Measurements from ENCODE around the gene NKAIN2.
"Not testable (repeated sequence)": the region's sequence is repeated elsewhere in the genome, so short reads cannot be mapped to it uniquely, and the experiment has no call there.

Gene NKAIN2

DNA sequence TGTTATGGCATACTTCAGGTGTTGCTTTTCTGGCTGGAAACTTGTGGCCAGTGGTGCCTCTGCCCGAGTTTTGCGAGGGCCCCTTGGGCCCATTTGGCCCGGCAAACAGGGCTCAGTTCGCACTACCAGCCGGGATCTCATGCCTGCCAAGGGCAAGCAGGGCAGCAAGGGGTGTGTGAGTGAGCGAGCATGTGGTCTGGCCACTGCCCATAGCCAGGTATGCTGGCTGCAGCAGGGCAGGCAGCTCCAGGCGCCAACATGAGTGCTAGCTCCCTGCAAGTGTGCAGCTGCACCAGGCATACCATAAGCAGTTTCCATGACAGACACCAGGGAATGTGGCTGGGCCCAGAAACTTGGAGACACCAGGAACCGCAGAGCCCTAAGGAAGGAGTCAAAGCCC, 389.5 kb downstream of the NKAIN2 start:
- DNase-seq (ENCODE audit: low read depth in 1 of 2, low spot score in 1 of 2) = no peak

DNA sequence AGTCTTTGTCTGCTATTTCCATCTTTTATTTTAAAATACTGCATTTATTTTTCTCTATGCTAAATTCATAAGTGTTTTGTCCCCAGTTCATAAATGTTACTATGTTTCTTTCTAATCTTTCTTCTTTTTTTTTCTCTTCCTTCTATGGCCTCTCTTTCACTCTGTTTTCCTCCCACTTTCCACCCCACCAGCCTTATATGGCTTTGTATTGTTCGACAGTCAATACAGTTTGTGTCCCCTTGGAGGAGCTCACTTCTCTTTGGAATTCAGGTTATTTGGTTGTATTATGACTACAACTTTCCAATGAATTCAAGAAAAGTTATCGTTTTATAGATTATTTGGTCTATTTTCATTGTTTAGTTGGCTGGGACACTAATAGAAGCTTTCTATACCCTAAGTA, 393.5 kb downstream of the NKAIN2 start:
- DNase-seq (ENCODE audit: low read depth in 1 of 2, low spot score in 1 of 2) = no peak

DNA sequence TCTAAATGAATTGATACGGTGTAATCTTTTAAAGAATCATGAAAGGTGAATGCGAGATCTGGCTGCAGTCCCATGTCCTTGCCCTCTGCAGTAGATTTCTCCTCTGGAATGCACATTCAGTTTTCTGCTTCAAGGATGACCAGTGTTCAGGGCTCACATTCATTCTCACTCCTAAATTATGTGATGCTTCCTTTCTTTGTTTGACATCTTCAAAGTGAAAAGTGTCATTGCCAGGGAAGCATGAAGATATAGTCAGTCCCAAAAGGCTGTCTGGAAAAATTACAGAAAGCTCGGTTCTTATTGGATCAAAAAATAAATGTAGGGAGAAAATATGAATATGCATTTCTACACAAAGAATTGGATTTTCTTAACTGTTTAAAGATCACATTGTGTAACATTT, 395.6 kb downstream of the NKAIN2 start:
- no peak for DNase-seq (ENCODE audit: low read depth in 1 of 2, low spot score in 1 of 2)

DNA sequence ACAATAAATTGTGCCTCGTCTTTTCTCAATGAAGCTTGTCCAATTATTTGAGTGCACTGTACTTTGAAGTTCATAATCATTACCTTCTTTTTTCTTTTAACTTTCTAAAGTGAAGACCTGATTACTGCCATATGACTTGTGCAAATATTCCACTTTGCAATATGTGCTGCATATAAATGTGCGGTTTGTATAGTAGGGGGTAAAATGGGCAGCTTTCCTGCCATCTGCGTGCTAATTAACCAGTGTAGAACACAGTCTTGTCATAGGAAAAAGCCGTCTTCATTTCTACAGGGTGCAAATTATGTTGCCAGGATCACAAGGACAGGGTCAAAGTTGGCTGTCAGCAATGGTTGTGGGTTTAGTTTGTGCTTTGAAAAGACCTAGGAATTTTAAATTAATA, 397.0 kb downstream of the NKAIN2 start:
- no peak for DNase-seq (ENCODE audit: low read depth in 1 of 2, low spot score in 1 of 2)

DNA sequence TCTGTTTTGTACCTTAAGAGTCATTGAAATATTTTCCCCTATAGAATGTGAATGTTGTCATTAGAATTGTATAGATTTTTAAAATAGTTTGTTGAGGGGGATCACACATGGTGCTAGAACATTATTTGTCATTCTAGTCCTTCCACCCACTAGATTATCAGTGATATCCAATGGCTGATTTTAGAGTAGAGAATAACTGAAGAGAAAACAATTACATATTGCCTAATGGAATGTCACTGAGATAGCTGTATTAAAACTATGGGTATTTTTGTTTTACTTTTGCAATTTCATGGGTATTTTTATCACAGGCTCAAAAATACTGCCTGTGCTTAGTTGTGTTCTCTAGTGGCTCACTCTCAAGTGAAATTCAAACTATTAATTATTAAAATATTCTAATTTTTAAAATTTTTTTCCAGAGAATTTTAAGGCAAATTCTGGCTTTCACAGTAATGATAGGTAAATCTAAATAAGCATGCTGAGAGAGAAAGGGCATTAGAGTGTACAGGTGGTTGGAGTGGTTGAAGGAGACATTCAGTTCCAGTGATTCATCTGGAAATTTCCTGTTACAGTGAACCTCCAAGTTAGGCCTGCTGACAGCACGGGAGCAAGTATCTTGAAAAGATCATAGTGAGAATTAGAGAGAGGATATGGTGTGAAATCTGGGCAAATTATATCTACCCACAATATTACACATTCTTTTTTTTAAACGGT, 399.6 kb downstream of the NKAIN2 start:
- DNase-seq (ENCODE audit: low read depth in 1 of 2, low spot score in 1 of 2) = no peak

DNA sequence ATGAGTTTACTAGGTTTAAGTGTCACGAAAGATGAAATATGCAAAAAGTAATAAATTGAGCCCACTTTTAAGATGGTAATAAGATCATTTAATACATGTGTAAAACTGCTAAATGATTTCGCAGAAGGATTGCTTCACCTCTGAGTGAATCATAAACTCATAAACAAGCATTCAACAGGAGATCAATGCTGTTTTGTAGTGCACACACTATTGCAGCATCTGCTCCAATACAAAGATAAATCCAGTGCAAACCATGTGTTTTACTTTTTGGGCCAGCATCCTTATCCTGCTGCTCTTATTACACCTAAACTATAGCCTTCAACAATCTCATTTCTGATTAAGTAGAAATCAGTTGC, 400.1 kb downstream of the NKAIN2 start:
- no peak for DNase-seq (ENCODE audit: low read depth in 1 of 2, low spot score in 1 of 2)

DNA sequence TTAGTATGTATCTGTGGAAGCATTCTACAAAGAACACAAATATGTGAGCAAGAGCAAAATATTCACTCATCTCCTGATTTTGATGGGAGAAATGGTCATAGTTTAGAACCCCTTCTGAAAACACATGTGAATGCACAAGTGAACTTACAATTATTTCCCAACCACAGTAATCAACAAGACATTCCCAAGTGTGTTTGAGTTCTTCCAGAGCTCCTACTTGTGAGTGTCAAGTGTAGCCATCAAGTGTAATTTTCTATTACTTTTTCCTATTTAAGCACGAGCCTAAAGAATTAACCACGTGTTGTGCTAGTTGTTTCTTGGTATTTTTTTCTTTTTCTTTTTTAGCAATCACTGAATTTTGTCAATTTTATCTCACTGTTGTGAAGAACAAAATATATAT, 402.3 kb downstream of the NKAIN2 start:
- DNase-seq (ENCODE audit: low read depth in 1 of 2, low spot score in 1 of 2) = no peak

DNA sequence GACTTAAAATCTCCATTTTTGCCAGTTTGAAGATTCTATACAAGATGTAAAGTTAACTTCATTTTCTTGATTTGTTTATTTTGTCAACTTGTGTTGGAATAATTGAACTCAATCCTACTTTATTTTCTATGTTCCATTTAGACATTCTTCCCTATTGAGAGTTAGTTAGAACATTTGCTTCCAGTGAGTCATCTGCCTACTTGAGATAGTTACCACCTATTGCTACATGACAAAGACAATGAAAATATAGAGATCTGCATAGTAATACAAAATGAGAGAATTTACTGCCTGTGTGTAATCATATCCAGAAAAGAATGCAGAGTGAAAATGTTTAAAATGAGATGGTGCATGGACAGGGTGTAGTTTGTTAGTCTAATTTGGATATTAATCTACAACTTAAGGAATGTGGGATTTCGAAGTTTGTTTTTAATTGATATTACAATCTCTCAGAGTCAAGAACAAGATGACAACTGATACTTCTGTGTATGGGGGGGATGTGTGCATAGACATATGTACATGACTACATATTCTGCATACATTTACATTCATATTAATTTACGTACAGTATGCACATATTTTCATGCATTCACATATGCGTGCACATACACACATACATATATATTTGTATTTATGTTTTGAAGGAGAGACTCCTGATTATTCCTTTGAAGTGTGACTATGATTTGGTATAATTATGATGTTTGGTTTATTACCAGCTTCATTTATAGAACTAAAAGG, 420.1 kb downstream of the NKAIN2 start:
- DNase-seq (ENCODE audit: low read depth in 1 of 2, low spot score in 1 of 2) = no peak

DNA sequence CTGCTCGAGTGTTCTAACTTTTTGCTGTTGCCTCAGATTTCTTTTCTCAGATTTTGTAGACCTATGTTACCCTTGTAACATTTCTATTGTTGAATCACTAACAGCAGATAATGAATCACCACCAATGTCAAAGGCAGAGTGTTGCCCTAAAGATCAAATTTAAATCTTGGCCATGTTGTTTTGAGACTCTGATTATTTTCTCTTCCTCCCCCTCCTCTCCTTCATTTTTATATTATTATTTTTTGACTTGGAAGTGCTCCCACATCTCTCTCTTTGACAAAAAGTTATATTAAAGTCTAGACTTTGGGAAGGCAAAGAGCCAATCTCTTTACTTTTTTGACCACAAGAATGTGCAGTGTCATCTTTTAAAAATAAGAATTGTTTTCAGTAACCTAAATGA, 422.7 kb downstream of the NKAIN2 start:
- DNase-seq (ENCODE audit: low read depth in 1 of 2, low spot score in 1 of 2) = no peak

DNA sequence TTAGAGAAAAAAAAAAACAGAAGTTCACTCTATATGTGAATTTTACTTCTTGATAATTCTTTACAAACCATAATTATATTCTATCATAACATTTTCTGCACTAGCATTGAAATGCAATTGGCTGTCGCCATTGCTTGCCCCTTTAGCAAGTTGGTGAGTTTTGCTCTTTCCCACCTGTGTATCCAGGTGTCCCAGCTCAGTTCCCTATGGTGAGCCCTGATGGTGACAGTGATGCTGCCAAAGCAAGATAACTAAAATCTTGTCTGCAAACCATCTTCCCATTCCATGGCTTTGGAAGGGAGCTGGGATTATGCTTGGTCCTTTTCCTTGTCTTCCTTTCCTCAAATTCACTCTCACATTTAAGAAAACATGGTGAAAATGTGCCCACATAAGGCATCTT, 429.6 kb downstream of the NKAIN2 start:
- no peak for DNase-seq (ENCODE audit: low read depth in 1 of 2, low spot score in 1 of 2)

DNA sequence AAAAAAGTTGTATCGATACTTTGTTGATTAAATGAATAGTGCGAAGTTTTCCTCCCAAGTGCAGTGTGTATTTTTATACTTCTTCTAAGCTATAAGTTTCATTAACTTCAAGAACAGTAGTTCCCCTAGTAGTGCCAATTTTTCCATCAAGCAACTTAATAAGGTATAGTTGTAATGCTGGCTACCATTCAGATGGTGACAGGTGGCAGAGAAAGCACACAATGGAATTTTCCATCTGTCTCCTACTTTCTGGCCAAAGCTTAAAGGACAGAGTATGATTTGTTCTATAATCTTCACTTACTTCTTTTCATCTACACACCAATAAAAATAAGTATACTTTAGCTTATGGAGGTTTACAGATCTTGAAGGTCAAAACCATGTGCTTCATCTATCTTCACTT, 431.1 kb downstream of the NKAIN2 start:
- no peak for DNase-seq (ENCODE audit: low read depth in 1 of 2, low spot score in 1 of 2)

DNA sequence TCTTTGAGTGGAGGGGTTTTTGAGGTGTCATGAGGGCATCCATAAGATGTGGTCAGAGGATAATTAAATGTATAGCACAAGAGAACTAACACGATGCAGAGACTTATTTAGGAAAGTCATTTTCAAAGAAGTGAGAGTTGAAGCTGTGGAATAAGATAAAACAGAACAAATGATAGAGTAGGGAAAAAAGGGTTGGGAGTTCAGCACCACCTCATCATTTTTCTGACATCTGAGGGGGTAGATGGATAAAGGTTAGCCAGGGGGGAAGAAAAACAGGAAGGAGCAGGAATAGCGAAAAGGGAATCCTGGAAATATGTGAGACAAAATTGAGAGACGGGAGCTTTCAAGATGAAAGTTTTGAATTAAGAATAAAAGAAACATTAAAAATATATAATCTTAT, 434.2 kb downstream of the NKAIN2 start:
- DNase-seq (ENCODE audit: low read depth in 1 of 2, low spot score in 1 of 2) = no peak

DNA sequence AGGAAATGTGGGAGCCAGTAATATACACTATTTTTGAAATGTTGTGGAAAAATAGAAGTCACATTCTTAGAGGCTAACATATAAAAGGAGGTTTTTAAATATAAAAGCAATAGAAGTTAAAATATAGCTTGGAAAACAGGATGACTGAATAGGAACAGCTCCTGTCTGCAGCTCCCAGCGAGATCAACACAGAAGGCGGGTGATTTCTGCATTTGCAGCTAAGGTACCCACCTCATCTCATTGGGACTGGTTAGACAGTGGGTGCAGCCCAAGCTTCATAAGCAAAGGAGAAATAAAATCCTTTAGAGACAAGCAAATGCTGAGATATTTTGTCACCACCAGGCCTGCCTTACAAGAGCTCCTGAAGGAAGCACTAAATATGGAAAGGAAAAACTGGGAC, 434.7 kb downstream of the NKAIN2 start:
- not testable (repeated sequence) for DNase-seq (ENCODE audit: low read depth in 1 of 2, low spot score in 1 of 2)

DNA sequence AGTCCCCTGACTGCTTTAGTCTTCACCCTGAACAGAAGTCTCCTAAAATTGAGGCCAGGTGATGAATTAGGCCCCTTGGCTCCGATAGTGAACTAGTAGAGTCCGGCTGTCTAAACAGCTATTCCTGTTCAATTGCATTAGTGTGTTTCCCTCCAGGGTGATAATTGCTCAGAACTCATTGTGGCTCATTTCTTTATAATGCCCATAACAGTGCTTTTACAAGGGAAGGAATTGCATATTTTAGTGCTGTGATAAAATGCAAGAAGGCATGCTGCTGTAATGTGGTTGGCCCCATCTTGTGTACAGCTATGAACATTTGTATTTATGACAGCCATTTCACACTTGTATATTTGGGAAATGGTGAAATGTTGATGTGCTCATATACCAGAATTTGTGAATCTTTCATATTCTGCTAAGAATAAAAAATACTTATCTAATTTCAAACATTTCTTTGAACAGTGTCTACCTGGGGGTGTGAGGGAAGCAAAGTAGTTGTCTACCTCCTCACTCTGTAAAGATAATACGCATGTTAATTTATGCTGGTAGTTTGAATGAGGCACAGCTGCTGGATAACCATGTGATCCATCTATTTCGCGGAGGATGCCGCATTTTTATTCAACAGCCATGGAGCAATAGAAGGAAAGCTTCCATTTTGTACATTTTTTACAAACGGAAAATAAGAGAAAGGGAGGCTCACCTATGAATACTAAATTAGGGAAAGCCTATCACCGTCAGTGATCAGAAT, 451.4 kb downstream of the NKAIN2 start:
- DNase-seq (ENCODE audit: low read depth in 1 of 2, low spot score in 1 of 2) = no peak

DNA sequence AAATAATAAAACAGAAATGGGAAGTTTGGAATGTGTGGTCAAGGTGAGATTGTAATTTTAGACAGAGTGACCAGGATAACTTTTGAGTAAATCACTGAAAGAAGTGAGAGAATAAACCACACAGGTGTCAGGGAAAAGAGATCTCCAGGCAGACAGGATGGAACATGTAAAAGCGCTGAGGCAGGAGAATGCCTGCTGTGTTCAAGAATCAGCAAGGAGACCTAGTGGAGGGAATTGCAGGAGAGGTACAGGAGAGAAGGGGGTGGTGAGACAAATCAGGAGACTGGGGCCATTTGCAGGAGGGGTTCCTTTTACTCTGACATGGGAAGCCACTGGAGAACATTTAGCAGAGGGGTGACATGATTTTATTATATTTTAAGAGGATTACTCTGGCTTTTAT, 456.7 kb downstream of the NKAIN2 start:
- no peak for DNase-seq (ENCODE audit: low read depth in 1 of 2, low spot score in 1 of 2)

DNA sequence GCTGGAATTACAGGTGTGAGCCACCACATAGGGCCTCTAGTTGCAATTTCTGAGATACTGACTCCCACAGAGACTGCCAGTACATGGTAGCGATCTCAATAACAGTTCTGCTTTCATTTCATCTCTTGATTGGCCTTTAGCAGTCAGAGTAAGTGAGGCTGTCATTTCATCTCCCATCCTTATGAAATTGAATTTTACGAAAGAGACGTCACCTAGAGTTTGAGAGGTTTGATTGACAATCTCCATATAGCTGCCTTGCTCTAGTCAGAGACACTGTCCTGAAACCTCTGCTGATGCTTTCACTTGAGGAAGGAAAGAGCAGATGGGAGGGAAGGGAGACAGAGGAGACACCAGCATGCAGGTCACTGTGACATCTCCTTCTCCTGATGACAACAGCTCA, 466.1 kb downstream of the NKAIN2 start:
- DNase-seq (ENCODE audit: low read depth in 1 of 2, low spot score in 1 of 2) = no peak

DNA sequence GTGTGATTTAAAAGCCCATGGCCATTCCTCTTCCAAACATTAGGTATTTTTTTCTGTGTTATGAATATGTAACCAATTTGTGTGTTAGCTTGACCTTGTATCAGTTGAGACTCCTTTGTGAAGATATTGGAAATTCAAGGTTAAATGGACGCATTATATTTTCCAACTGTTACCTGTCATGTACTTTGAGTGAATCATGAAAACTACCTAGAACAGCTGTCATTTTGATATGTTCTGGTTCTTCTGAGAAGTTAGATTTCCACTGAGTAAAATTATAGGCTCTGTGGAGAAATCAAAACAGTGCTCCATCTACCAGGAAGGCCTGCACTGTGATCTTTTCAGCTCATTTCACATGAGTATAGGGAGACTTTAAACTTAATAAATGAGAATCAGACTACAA, 470.0 kb downstream of the NKAIN2 start:
- no peak for DNase-seq (ENCODE audit: low read depth in 1 of 2, low spot score in 1 of 2)

DNA sequence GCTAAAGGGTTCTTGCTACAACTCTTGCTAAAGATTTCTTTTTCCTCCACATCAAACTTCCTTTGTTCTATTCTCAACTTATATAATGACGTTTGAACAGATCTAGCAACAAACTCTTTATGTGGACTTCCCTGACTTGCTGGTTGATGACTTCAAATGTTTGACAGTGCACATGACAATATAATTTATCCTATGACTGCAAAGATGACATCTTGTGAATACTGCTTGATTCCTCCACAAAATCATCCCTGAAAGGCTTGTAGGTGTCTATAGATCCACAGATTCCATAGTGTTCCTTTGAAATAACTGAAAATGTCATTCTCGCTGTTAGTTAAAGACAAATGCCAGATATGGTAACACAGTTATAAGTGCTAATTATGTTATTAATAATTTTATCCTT, 478.9 kb downstream of the NKAIN2 start:
- DNase-seq (ENCODE audit: low read depth in 1 of 2, low spot score in 1 of 2) = no peak

DNA sequence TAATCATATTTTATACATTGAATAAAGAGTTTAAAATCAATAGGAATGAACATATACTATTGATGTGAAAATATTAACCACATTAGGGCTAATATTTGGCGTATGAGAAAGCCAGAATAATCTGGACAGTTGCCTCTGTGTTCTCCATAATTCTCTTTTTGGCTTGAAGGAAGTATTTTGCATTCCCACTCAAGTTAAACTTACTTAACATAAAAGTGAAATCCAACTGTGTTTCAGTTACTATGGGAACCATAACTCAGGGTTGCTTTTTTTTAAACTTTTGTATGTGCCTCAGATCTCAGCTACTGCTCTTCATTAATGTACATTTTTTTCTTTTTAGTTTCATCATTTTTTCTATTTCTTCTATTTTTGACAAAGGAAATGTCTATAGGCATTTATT, 479.8 kb downstream of the NKAIN2 start:
- DNase-seq (ENCODE audit: low read depth in 1 of 2, low spot score in 1 of 2) = no peak

DNA sequence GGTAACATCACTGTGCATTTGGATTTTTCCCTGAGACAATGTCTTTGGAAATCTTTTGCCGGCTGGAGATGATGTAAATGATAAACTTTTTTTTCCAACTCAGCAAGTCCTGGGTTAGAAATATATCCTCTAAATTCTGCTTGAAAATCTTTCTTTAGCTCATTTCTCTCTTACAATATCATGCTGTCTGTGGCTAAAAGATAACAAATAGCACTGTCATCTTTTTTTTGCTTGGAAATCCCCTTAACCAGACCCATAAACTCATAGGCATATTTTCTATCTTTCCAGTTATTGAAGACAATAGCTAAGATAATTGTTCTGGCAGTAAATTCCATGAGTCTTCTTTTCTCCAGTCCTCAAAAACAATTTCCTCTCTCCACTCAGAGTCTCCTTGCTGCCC, 481.5 kb downstream of the NKAIN2 start:
- DNase-seq (ENCODE audit: low read depth in 1 of 2, low spot score in 1 of 2) = no peak

DNA sequence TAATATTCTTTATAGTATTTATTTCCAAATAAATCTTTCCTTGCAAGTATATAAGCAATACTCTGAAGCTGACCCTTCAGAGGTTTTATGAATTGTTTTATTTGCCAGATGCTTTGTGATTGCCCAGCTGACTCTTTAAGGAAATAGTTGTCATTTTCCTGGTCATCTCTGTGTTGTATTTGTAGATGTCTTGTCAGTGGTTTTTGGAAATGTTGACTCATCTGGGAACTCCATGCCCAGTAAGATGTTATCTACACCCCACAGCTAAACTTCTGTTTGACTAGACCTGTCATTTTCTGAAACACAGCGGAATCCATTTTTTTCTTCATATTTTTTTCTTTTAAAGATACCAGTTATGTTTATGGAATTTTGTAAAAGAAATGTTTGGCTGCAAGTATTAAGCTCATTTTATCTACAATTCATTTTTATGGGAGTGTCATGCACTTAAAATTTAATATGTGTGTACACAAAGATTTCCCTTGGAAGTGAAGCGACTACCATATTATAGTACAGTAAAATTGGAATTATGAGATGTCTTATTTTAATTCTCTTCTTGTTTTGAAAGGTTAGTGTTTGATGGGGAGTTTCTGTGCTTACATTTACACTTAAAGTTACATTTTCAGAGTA, 491.0 kb downstream of the NKAIN2 start:
- DNase-seq (ENCODE audit: low read depth in 1 of 2, low spot score in 1 of 2) = no peak

DNA sequence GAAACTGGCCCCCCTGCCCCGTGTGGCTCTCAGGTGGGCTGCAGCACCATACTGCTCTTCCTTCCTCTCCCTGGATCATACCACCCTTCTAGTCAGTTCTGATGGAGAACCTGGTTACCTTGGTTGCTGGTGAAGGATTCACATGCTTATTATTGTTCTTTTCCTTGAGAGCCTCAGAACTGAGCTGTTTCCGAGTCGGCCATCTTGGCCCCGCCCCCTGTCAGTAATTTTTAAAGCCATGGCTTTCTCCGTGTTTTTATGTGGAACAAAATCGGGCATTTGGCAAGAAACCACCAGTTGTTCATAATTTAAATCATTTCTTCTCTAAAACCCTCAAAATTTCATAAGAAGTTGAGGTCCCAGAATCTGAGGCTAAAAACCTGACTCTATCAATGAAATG, 493.8 kb downstream of the NKAIN2 start:
- no peak for DNase-seq (ENCODE audit: low read depth in 1 of 2, low spot score in 1 of 2)

Data from activated CD4-positive, alpha-beta T cell treated with anti-CD3 and anti-CD28 coated beads, Interleukin-2, amount 50 U/mL, for 24 hours (primary cell).